Naive thymus-derived CD4-positive, alpha-beta T cell (primary cell): ENCODE measurements around the gene CCDC85C. TPM values are rescaled to one million over a fixed set of nuclear protein-coding genes. Genes with fewer than 3 reads are reported as not detected.

Experiments
- ATAC-seq: fragments of 150-1000 bp; cut with Tn5 transposase; 2 replicates; pipeline ENCODE4 v1.10.0; 2021; ENCODE audit warnings: mild to moderate bottlenecking, moderate library complexity
- CTCF ChIA-PET: fragments of 350-600 bp; sonication (Branson Sonifier 250); formaldehyde crosslinking; loops from one replicate; lab custom pipeline; 2021; ENCODE audit warnings: antibody characterized with exemption; lab: Charles Lee
- POLR2A ChIA-PET: fragments of 350-600 bp; sonication (Branson Sonifier 250); formaldehyde crosslinking; loops from one replicate; lab custom pipeline; 2021; ENCODE audit warnings: antibody characterized with exemption, inconsistent platforms; lab: Charles Lee
- DNase-seq, 9 donors: peaks; one replicate each; pipeline versions ENCODE4 v3.0.0 to v3.0.0-alpha.2; 2020 to 2022; ENCODE audit warnings: mixed read lengths in 1 of 9
- H3K27ac ChIP-seq: one replicate; pipeline ENCODE4 v1.7.0; 2013; ENCODE audit warnings: mild to moderate bottlenecking, low read depth, low read length, moderate library complexity
- H3K27me3 ChIP-seq, 2 donors: one replicate each; pipeline ENCODE4 v1.7.0; 2013; ENCODE audit warnings: low read length in 2 of 2, mild to moderate bottlenecking in 2 of 2, moderate library complexity in 2 of 2; ENCODE audit not compliant: control insufficient read depth in 2 of 2, insufficient read depth in 2 of 2
- H3K36me3 ChIP-seq, 3 experiments: 1 replicate in 2 of 3; 2 replicates in 1 of 3; pipeline ENCODE4 v1.7.0; 2013; ENCODE audit warnings: low read length in 3 of 3, mild to moderate bottlenecking in 3 of 3, moderate library complexity in 1 of 3; ENCODE audit not compliant: insufficient read depth in 3 of 3, control insufficient read depth in 2 of 3
- H3K4me1 ChIP-seq, 2 donors: one replicate each; pipeline ENCODE4 v1.7.0; 2013; ENCODE audit warnings: low read length in 2 of 2, mild to moderate bottlenecking in 2 of 2, moderate library complexity in 1 of 2; ENCODE audit not compliant: control insufficient read depth in 2 of 2, insufficient read depth in 2 of 2
- H3K4me3 ChIP-seq: 2 replicates; pipeline ENCODE4 v1.7.0; 2013; ENCODE audit warnings: mild to moderate bottlenecking, low read length
- H3K9me3 ChIP-seq, 3 experiments: 1 replicate in 2 of 3; 2 replicates in 1 of 3; pipeline ENCODE4 v1.7.0; 2013; ENCODE audit warnings: low read length in 3 of 3; ENCODE audit not compliant: control insufficient read depth in 2 of 3
- H3K27ac Mint-ChIP-seq, 9 donors: one replicate each; pipeline ENCODE4 v1.8.0; 2020 to 2022; ENCODE audit warnings: mixed read lengths in 9 of 9, mild to moderate bottlenecking in 8 of 9, moderate library complexity in 5 of 9, inconsistent platforms in 2 of 9
- H3K27me3 Mint-ChIP-seq, 5 donors: one replicate each; pipeline ENCODE4 v1.8.0; 2021 to 2022; ENCODE audit warnings: mixed read lengths in 5 of 5, mild to moderate bottlenecking in 1 of 5
- H3K36me3 Mint-ChIP-seq, 5 donors: one replicate each; pipeline ENCODE4 v1.8.0; 2020 to 2022; ENCODE audit warnings: mixed read lengths in 5 of 5, mild to moderate bottlenecking in 3 of 5, inconsistent platforms in 1 of 5
- H3K4me1 Mint-ChIP-seq, 7 donors: one replicate each; pipeline ENCODE4 v1.8.0; 2020 to 2022; ENCODE audit warnings: mixed read lengths in 7 of 7, mild to moderate bottlenecking in 3 of 7, inconsistent platforms in 1 of 7
- H3K4me3 Mint-ChIP-seq, 10 donors: one replicate each; pipeline ENCODE4 v1.8.0; 2020 to 2022; ENCODE audit warnings: mild to moderate bottlenecking in 10 of 10, mixed read lengths in 10 of 10, moderate library complexity in 6 of 10, inconsistent platforms in 2 of 10
- H3K9me3 Mint-ChIP-seq, 11 donors: one replicate each; pipeline ENCODE4 v1.8.0; 2020 to 2022; ENCODE audit warnings: mixed read lengths in 11 of 11, mild to moderate bottlenecking in 4 of 11, inconsistent platforms in 1 of 11, moderate library complexity in 1 of 11
- intact Hi-C, 2 donors: fragments of 100-400 bp; cut with micrococcal nuclease; formaldehyde crosslinking; loops; one replicate each; pipeline ENCODE4 v1.15.1; 2023
- polyA plus RNA-seq, 2 donors: library from polyadenylated mRNA; unstranded; fragments of 300-500 nt; fragmentation: Illumina TruSeq; gene quantifications; one replicate each; pipeline ENCODE4 v1.2.3, GENCODE V29; 2021
- total RNA-seq, 6 experiments: library from RNA in 5 of 6; stranded (reverse) in 5 of 6; gene quantifications; 1 replicate in 5 of 6; 2 replicates in 1 of 6; pipeline ENCODE4 v1.2.3 and lab custom pipeline; 2021 to 2026

Gene CCDC85C
- total and polyA plus RNA-seq, 7 experiments from 2014 or later = 0.76 to 9.9 (median 7.8) TPM

GRCh38 chr14:99563749-99564129 is 40.3 kb downstream of the CCDC85C start:
- H3K4me3 ChIP-seq = no peak overlapping the region
- no peaks in the 10 kb centered on the region for H3K27me3 Mint-ChIP-seq
- H3K27ac ChIP-seq = no peak overlapping the region
- H3K9me3 Mint-ChIP-seq = peaks cover 0 to 2% (median 0%) of the 10 kb centered on the region in 11 donors
- no peaks in the 10 kb centered on the region for H3K9me3 ChIP-seq
- H3K4me1 ChIP-seq = no peaks in the 10 kb centered on the region
- POLR2A ChIA-PET = no interaction called here
- H3K36me3 ChIP-seq = no peaks in the 10 kb centered on the region
- intact Hi-C loops = no loop called here
- H3K36me3 Mint-ChIP-seq = peaks cover 0 to 9% (median 4%) of the 10 kb centered on the region in 5 donors
- ATAC-seq (no peak), DNase-seq (no peak)
- no peaks in the 10 kb centered on the region for H3K27me3 ChIP-seq
- H3K4me1 Mint-ChIP-seq = peaks cover 0 to 10% (median 0%) of the 10 kb centered on the region in 7 donors
- CTCF ChIA-PET = no interaction called here
- H3K4me3 Mint-ChIP-seq = no peak overlapping the region
- H3K27ac Mint-ChIP-seq = no peak overlapping the region

GRCh38 chr14:99562856-99563748 is 40.9 kb downstream of the CCDC85C start:
- CTCF ChIA-PET = no interaction called here
- Histone ChIP-seq H3K4me3 (no peak overlapping the region), H3K27ac (no peak overlapping the region), H3K9me3 (no peaks in the 10 kb centered on the region), H3K36me3 (no peaks in the 10 kb centered on the region), H3K27me3 (no peaks in the 10 kb centered on the region), H3K4me1 (no peaks in the 10 kb centered on the region)
- H3K9me3 Mint-ChIP-seq = peaks cover 0 to 2% (median 0%) of the 10 kb centered on the region in 11 donors
- peaks cover 0 to 10% (median 0%) of the 10 kb centered on the region in 7 donors for H3K4me1 Mint-ChIP-seq
- ATAC-seq (peak; percentile 14), DNase-seq (no peak)
- no peak overlapping the region for H3K27ac Mint-ChIP-seq
- no peak overlapping the region for H3K4me3 Mint-ChIP-seq
- intact Hi-C loops = no loop called here
- no peaks in the 10 kb centered on the region for H3K27me3 Mint-ChIP-seq
- H3K36me3 Mint-ChIP-seq = peaks cover 0 to 11% (median 5%) of the 10 kb centered on the region in 5 donors
- POLR2A ChIA-PET = no interaction called here

GRCh38 chr14:99561864-99562263 is 42.1 kb downstream of the CCDC85C start:
- POLR2A ChIA-PET = no interaction called here

GRCh38 chr14:99560922-99561683 is 42.9 kb downstream of the CCDC85C start:
- Histone ChIP-seq H3K27me3 (no peaks in the 10 kb centered on the region), H3K36me3 (no peaks in the 10 kb centered on the region), H3K9me3 (no peaks in the 10 kb centered on the region), H3K4me1 (no peaks in the 10 kb centered on the region), H3K27ac (no peak overlapping the region), H3K4me3 (no peak overlapping the region)
- POLR2A ChIA-PET = no interaction called here
- ATAC-seq (no peak), DNase-seq (no peak)
- Mint-ChIP-seq H3K27me3 (no peaks in the 10 kb centered on the region), H3K4me1 (peaks cover 0 to 10% (median 0%) of the 10 kb centered on the region in 7 donors), H3K9me3 (peaks cover 0 to 2% (median 0%) of the 10 kb centered on the region in 11 donors), H3K4me3 (no peak overlapping the region), H3K36me3 (peaks cover 0 to 16% (median 5%) of the 10 kb centered on the region in 5 donors), H3K27ac (no peak overlapping the region)
- intact Hi-C loops = no loop called here
- CTCF ChIA-PET = no interaction called here

More at GRCh38 chr14:99561864-99562263, 42.1 kb downstream of the CCDC85C start:
- Histone ChIP-seq H3K9me3 (no peaks in the 10 kb centered on the region), H3K36me3 (no peaks in the 10 kb centered on the region), H3K4me1 (no peaks in the 10 kb centered on the region), H3K27ac (no peak overlapping the region), H3K4me3 (no peak overlapping the region), H3K27me3 (no peaks in the 10 kb centered on the region)
- H3K27me3 Mint-ChIP-seq = no peaks in the 10 kb centered on the region
- DNase-seq = no peak
- peaks cover 0 to 2% (median 0%) of the 10 kb centered on the region in 11 donors for H3K9me3 Mint-ChIP-seq
- no peak for ATAC-seq
- intact Hi-C loops = no loop called here
- CTCF ChIA-PET = no interaction called here
- H3K4me1 Mint-ChIP-seq = peaks cover 0 to 10% (median 0%) of the 10 kb centered on the region in 7 donors
- peaks cover 0 to 16% (median 5%) of the 10 kb centered on the region in 5 donors for H3K36me3 Mint-ChIP-seq
- H3K27ac Mint-ChIP-seq = no peak overlapping the region
- H3K4me3 Mint-ChIP-seq = no peak overlapping the region

GRCh38 chr14:99560403-99560802 is 43.6 kb downstream of the CCDC85C start:
- peaks cover 0 to 10% (median 3%) of the 10 kb centered on the region in 7 donors for H3K4me1 Mint-ChIP-seq
- DNase-seq = no peak
- ATAC-seq = no peak
- no peaks in the 10 kb centered on the region for H3K9me3 ChIP-seq
- intact Hi-C loops = no loop called here
- CTCF ChIA-PET = no interaction called here
- no peak overlapping the region for H3K27ac ChIP-seq
- no peak overlapping the region for H3K27ac Mint-ChIP-seq
- POLR2A ChIA-PET = no interaction called here
- H3K27me3 Mint-ChIP-seq = no peaks in the 10 kb centered on the region
- H3K36me3 ChIP-seq = no peaks in the 10 kb centered on the region
- H3K4me3 ChIP-seq = no peak overlapping the region
- no peaks in the 10 kb centered on the region for H3K27me3 ChIP-seq
- H3K9me3 Mint-ChIP-seq = peaks cover 0 to 2% (median 0%) of the 10 kb centered on the region in 11 donors
- H3K4me3 Mint-ChIP-seq = no peak overlapping the region
- H3K4me1 ChIP-seq = no peaks in the 10 kb centered on the region
- peaks cover 0 to 16% (median 5%) of the 10 kb centered on the region in 5 donors for H3K36me3 Mint-ChIP-seq

GRCh38 chr14:99559286-99559990 is 44.6 kb downstream of the CCDC85C start:
- ChIA-PET POLR2A (no interaction called here), CTCF (no interaction called here)
- peaks cover 0 to 9% (median 4%) of the 10 kb centered on the region in 7 donors for H3K4me1 Mint-ChIP-seq
- H3K27me3 Mint-ChIP-seq = no peaks in the 10 kb centered on the region
- intact Hi-C loops = no loop called here
- no peaks in the 10 kb centered on the region for H3K4me1 ChIP-seq
- no peak overlapping the region for H3K4me3 ChIP-seq
- no peaks in the 10 kb centered on the region for H3K27me3 ChIP-seq
- H3K27ac ChIP-seq = no peak overlapping the region
- no peak overlapping the region for H3K4me3 Mint-ChIP-seq
- ATAC-seq (no peak), DNase-seq (no peak)
- H3K36me3 Mint-ChIP-seq = peaks cover 0 to 16% (median 5%) of the 10 kb centered on the region in 5 donors
- H3K36me3 ChIP-seq = no peaks in the 10 kb centered on the region
- no peaks in the 10 kb centered on the region for H3K9me3 ChIP-seq
- no peak overlapping the region for H3K27ac Mint-ChIP-seq
- peaks cover 0 to 2% (median 0%) of the 10 kb centered on the region in 11 donors for H3K9me3 Mint-ChIP-seq
